Loucy (cell line): ENCODE measurements around the gene CYBRD1.
"Not testable (repeated sequence)": the region's sequence is repeated elsewhere in the genome, so short reads cannot be mapped to it uniquely, and the experiment has no call there.

Source experiments
- EZH2phosphoT487 ChIP-seq: fragments of 200-600 bp; IDR thresholded peaks from 2 replicates; pipeline ENCODE4 v1.6.1; 2018; ENCODE audit warnings: antibody characterized with exemption, mild to moderate bottlenecking, moderate library complexity, borderline replicate concordance
- TF ChIP-seq, protein P1 (sequence below): fragments of 200-600 bp; sonication (generic); conservative IDR thresholded peaks from 2 replicates; pipeline ENCODE4 v1.5.1; 2014; ENCODE audit warnings: mild to moderate bottlenecking, antibody characterized with exemption, low read length

DNA sequence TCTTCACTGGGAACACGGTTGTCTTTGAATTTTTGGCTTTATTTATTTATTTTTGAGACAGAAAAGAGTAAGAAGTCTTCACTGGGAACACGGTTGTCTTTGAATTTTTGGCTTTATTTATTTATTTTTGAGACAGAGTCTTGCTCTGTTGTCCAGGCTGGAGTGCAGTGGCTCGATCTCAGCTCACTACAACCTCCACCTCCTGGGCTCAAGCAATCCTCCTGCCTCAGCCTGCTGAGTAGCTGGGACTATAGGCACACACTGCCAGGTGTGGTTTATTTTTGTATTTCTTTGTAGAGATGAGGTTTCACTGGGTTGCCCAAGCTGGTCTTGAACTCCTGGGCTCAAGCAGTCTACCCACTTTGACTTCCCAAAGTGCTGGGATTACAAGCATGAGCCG is 13.3 kb downstream of the CYBRD1 start:
- TF ChIP-seq, protein P1, sequence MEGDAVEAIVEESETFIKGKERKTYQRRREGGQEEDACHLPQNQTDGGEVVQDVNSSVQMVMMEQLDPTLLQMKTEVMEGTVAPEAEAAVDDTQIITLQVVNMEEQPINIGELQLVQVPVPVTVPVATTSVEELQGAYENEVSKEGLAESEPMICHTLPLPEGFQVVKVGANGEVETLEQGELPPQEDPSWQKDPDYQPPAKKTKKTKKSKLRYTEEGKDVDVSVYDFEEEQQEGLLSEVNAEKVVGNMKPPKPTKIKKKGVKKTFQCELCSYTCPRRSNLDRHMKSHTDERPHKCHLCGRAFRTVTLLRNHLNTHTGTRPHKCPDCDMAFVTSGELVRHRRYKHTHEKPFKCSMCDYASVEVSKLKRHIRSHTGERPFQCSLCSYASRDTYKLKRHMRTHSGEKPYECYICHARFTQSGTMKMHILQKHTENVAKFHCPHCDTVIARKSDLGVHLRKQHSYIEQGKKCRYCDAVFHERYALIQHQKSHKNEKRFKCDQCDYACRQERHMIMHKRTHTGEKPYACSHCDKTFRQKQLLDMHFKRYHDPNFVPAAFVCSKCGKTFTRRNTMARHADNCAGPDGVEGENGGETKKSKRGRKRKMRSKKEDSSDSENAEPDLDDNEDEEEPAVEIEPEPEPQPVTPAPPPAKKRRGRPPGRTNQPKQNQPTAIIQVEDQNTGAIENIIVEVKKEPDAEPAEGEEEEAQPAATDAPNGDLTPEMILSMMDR: not testable (repeated sequence)
- not testable (repeated sequence) for TF ChIP-seq EZH2phosphoT487
